ENCODE results near the gene PIK3CB.

GRCh38 chr3:138668107-138668506 lies 166.6 kb downstream of the PIK3CB start:
- no peak for TF ChIP-seq CTCF (IDR thresholded peaks at IDR 0.05)
- TF ChIP-seq POLR2A (IDR thresholded peaks at IDR 0.05) = no peak

All from thyroid gland (tissue), 4 donors.